ENCODE results near the gene SKAP1. TPM values are rescaled to one million over a fixed set of nuclear protein-coding genes. Genes with fewer than 3 reads are reported as not detected.
"Not testable (repeated sequence)": the region's sequence is repeated elsewhere in the genome, so short reads cannot be mapped to it uniquely, and the experiment has no call there.

SKAP1 gene
- polyA plus RNA-seq, 1 donor from 2014 or later, result 11.5 TPM

DNA sequence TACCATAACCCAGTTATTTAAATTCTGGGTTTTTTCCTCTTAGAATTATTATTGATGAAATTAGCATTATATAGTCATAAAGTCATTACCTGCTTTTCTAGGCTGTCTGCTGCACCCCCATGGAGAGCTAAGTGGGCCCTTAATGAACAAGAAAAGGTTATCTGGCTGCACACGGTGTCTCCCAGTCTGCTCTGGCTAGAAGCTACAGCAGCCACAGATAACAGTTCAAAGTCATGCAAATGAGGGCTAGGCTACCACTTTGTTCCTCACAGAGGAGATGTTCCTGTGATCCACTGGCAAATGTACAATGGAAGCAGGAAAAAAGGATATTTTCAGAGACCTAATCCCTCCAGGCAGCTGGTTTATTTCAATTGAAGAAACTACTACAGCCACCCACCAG, 210.4 kb downstream of the SKAP1 start:
- Mint-ChIP-seq H3K9me3 (no peaks in the 10 kb centered on the region), H3K4me1 (no peaks in the 10 kb centered on the region), H3K4me3 (no peak overlapping the region), H3K36me3 (no peaks in the 10 kb centered on the region), H3K27ac (no peak overlapping the region), H3K27me3 (peaks cover 2% of the 10 kb centered on the region)

DNA sequence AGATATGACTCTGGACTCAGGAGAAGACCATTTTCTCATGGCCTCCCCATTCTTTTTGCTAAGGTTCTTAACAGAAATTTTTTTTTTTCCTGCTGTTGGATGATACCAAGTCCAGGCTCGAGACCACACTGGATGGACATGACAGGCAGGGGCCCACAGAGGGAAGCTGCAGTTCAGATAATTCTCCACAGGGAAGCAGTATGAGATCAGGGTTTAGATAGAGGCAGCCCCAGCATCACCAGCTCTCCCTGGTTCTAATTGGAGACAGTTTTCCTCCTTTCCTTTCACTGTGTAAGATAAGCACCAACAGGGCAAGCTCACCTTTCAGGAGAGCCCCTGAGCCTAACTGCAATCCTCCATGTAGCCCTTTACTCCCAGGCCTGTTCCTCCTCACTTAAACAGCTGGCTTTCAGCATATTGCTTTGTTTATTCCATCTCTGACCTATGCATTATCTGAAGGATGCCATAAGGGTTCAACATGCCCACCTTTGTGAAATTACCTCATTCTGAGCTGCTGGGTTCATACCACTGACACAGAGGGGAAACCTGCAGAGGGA, 214.4 kb downstream of the SKAP1 start:
- Mint-ChIP-seq H3K9me3 (no peaks in the 10 kb centered on the region), H3K4me3 (no peak overlapping the region), H3K36me3 (no peaks in the 10 kb centered on the region), H3K27me3 (peaks cover 2% of the 10 kb centered on the region), H3K4me1 (no peaks in the 10 kb centered on the region), H3K27ac (peak overlapping the region in 1 of 3 donors; percentile 34)

DNA sequence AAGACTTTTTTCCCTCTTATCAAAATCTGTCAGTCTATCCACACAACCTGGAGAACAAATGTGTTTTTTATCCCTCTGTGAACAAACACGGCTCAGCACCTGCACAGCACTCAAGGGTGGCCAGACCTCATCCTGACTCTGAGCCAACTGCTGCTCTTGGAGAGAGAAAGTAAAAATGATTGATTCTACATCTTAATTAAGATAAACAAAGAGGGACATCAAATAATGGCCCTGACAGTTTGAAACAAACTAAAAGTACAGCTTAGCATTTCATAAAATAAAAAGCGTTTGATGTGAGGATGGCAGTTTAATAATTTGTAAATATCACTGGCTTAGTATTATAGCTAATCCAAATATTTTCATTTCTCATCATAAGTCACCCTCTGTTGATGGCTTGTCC, 216.2 kb downstream of the SKAP1 start:
- no peak overlapping the region for H3K27ac Mint-ChIP-seq
- no peaks in the 10 kb centered on the region for H3K36me3 Mint-ChIP-seq
- no peaks in the 10 kb centered on the region for H3K4me1 Mint-ChIP-seq
- no peak overlapping the region for H3K4me3 Mint-ChIP-seq
- peaks cover 5% of the 10 kb centered on the region for H3K27me3 Mint-ChIP-seq
- H3K9me3 Mint-ChIP-seq, result no peaks in the 10 kb centered on the region

DNA sequence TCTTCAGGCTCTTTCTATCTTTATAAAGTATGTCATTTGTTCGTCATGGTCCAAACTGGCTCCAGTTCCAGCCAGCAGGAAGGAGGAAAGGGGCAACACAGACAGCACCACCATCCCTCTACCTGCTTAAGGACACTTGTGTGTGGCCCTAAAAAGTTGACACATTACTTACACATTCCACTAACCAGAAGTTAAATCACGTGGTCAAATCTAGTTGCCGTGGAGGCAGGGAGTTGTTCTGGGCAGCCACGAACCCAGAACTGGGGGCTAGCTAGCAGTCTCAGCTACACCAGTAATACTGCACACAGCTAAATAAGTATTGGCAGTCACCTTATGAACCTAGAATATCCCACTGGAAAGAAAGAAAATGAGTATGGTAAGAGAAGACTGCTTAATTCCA, 218.2 kb downstream of the SKAP1 start:
- peaks cover 5% of the 10 kb centered on the region for H3K27me3 Mint-ChIP-seq
- no peak overlapping the region for H3K4me3 Mint-ChIP-seq
- no peak overlapping the region for H3K27ac Mint-ChIP-seq
- no peaks in the 10 kb centered on the region for H3K9me3 Mint-ChIP-seq
- H3K4me1 Mint-ChIP-seq, result no peaks in the 10 kb centered on the region
- peaks cover 1% of the 10 kb centered on the region for H3K36me3 Mint-ChIP-seq

DNA sequence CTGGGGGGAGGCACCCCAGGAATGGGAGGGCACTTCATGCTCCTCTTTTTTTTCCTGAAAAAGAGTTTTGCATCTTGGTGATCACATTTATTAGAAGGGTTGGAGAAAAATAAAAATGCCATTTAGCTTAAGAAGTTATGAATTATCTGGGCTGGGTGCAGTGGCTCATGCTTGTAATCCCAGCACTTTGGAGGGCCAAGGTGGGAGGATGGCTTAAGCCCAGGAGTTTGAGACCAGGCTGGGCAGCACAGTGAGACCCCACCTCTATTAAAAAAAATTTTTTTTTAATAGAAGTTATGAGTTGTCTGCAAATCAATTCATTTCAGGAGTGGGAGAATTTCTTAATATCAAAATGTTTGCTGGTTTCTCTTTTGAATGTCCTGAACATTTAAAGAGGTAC, 219.0 kb downstream of the SKAP1 start:
- Mint-ChIP-seq H3K36me3 (peaks cover 1% of the 10 kb centered on the region), H3K27ac (no peak overlapping the region), H3K4me1 (no peaks in the 10 kb centered on the region), H3K27me3 (peaks cover 5% of the 10 kb centered on the region), H3K9me3 (no peaks in the 10 kb centered on the region), H3K4me3 (no peak overlapping the region)

DNA sequence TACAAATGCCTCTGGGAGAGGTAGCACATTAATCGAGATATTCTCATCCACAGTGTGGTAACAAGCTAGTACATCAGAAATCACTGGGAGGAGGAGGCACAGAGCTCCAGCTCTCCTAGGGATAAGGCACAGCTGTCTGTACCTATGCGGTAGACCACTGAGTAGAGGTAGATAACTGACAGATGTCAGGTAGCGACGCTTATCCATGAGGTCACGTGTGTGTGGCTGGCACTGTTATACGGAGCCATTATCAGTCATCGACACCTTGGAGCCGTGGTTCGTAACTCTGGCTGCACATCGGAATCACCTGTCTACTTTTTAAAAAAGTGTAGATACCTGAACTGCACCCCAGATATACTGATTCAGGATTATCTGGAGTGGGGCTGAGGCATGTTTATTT, 220.0 kb downstream of the SKAP1 start:
- no peaks in the 10 kb centered on the region for H3K4me1 Mint-ChIP-seq
- no peak overlapping the region for H3K27ac Mint-ChIP-seq
- peaks cover 5% of the 10 kb centered on the region for H3K27me3 Mint-ChIP-seq
- H3K4me3 Mint-ChIP-seq, result no peak overlapping the region
- H3K36me3 Mint-ChIP-seq, result peaks cover 1% of the 10 kb centered on the region
- no peaks in the 10 kb centered on the region for H3K9me3 Mint-ChIP-seq

DNA sequence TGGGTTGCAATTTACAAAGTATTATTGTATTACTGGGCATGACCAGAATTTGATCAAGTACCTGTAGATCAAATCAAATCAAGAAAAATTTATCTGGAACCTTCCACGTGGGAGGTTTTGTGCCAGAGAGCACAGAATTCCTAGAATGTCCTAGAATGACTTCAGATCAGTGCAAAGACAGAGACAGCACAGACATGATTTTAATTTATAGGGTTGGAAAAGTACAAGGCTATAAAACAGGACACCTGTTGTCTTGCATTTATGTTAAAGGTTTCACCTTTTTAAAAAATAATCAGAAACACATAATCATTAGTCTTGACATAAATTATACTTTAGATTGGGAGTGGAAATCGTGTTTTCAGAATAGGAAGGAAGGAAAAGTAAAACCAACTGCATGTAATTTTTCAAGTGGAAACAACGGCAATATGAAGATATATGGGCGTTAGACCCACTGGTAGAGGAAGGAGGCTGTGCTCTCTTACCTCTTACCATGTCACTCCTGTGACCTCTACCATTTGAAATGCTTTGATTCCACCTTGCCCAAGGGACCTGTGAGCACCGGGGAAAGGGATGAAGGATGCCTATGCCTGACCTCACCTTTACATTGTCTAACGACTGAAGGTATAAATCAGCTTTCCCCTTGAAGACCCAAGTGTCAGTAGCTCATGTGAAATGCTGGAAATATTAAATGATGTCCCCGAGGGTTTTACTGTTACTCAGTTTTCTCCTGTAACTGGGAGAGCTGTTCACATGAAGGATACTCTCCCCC, 222.1 kb downstream of the SKAP1 start:
- Mint-ChIP-seq H3K4me1 (no peaks in the 10 kb centered on the region), H3K27me3 (peaks cover 5% of the 10 kb centered on the region), H3K27ac (no peak overlapping the region), H3K4me3 (no peak overlapping the region), H3K9me3 (no peaks in the 10 kb centered on the region), H3K36me3 (peaks cover 1% of the 10 kb centered on the region)

DNA sequence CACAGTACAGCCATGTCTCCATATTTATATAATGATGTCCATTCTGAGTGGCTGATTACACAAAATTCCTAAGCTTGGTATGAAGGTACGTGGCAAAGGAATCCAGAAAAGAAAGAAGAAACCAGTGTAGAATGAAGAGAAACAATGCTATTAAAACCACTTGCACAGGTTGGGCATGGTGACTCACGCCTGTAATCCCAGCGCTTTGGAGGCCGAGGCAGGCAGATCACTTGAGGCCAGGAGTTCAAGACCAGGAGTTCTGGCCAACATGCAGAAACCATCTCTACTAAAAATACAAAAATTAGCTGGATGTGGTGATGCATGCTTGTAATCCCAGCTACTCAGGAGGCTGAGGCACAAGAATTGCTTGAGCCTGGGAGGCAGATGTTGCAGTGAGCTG, 223.0 kb downstream of the SKAP1 start:
- not testable (repeated sequence) for H3K4me3 Mint-ChIP-seq, H3K9me3 Mint-ChIP-seq, H3K27ac Mint-ChIP-seq, H3K36me3 Mint-ChIP-seq, H3K4me1 Mint-ChIP-seq, H3K27me3 Mint-ChIP-seq

DNA sequence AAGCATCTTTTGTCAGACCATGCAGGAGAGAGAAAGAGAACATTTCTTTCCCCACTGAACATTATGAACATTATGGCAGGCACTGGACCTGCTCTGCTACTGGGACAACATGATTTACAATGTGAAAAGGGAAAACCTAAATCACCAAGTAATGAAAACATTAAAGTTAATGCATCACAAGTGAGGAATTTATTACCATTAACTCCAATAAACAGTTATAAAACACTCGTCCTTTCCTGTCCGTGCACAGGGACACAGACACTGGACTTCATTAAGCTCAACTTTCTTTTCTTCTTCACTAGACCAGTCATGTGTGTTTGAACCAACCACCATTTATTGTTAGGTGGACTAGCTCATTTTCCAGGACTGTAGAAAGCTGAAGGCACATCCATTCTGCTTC, 227.1 kb downstream of the SKAP1 start:
- Mint-ChIP-seq H3K27ac (no peak overlapping the region), H3K9me3 (no peaks in the 10 kb centered on the region), H3K4me1 (peaks cover 0 to 7% (median 5%) of the 10 kb centered on the region in 3 donors), H3K27me3 (peaks cover 5% of the 10 kb centered on the region), H3K4me3 (no peak overlapping the region), H3K36me3 (peaks cover 1% of the 10 kb centered on the region)

DNA sequence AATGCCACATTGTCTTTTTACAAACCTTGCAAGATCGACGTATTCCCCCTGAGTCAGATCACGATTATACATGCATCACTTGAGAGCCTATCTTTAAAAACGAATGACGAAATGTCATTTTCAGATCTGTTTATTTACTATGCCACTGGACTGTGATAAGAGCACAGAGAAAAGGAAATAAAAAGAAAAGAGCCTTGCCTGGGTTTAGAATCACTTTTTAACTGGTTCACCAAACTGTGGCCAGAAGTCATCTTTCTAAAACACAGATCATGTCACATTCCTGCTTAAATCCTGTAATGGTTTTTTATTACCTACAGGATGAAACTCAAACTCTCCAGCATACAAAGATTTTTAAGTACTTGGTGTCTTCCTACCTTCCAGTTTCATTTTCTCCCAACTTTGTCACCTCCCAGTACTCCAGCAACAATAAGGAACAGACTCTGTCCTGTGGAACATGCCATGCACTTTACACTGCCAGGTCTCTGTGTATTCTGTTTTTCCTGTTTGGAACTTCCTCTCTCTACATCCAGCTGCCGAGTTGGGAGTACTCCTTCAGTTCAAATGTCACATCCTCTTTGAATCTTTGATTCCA, 231.0 kb downstream of the SKAP1 start:
- no peak overlapping the region for H3K4me3 Mint-ChIP-seq
- no peak overlapping the region for H3K27ac Mint-ChIP-seq
- H3K27me3 Mint-ChIP-seq, result peaks cover 12% of the 10 kb centered on the region
- H3K9me3 Mint-ChIP-seq, result no peaks in the 10 kb centered on the region
- H3K4me1 Mint-ChIP-seq, result peaks cover 0 to 10% (median 5%) of the 10 kb centered on the region in 3 donors
- no peaks in the 10 kb centered on the region for H3K36me3 Mint-ChIP-seq

DNA sequence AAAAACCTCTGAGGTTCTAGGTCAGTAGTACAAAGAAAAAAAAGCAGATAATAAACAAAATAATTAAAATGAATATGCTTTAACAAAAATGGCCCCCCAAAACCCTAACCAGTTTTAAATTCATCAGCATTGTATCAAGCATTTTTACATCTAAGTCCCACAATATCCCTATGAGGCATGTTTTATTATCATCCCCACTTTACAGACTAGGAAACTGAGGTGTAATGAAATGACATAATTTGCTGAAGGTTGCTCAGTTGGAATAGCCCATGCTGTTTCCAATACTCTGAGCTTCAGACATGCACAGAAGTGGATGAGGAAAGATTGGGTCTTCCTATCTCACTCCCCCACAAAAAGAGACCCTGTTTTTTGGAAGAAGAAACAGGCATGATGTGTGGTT, 234.1 kb downstream of the SKAP1 start:
- Mint-ChIP-seq H3K27ac (no peak overlapping the region), H3K36me3 (no peaks in the 10 kb centered on the region), H3K4me1 (peaks cover 0 to 10% (median 5%) of the 10 kb centered on the region in 3 donors), H3K27me3 (peaks cover 12% of the 10 kb centered on the region), H3K9me3 (no peaks in the 10 kb centered on the region), H3K4me3 (no peak overlapping the region)

DNA sequence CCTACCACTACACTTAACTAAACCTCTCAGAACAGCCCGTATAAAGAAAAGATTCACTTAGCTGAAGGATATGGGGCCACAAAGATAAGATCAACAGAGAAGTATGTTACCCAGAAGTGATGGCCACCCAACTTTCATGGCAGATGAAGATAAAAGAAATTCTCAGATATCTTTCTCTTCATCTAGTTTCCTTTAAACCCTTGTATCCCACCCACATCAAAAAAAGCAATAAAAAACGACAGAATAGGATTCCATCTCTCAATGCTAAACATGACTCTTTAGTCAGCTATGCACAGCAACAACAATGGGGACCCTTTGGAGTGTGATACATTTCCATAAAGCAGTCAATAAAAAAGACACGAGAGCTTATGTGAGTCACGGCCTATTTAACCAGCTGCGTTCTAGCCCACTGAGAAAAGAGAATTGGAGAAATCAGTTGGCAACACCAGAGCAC, 235.9 kb downstream of the SKAP1 start:
- Mint-ChIP-seq H3K9me3 (no peaks in the 10 kb centered on the region), H3K4me3 (no peak overlapping the region), H3K4me1 (peaks cover 0 to 8% (median 2%) of the 10 kb centered on the region in 3 donors), H3K27ac (no peak overlapping the region), H3K36me3 (no peaks in the 10 kb centered on the region), H3K27me3 (peaks cover 8% of the 10 kb centered on the region)

DNA sequence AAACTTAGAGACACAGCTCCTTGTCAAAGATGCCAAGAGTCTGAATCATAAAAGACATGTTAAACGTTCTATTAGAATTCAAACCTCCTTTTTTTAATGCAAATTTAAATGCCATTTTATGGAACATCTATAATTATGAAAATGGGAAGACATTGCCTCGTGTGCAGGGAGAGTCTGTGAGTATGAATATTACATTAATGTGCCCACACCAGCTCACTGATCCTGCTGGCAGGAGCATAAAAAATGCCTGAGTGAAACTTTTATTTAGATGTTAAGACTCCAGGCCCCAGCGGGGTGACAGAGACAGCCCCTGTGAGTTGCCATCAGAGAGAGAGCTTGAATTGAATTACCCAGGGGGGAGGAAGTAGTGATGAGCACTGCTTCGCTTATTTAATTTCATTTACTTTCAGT, 237.7 kb downstream of the SKAP1 start:
- peaks cover 2% of the 10 kb centered on the region for H3K36me3 Mint-ChIP-seq
- no peak overlapping the region for H3K27ac Mint-ChIP-seq
- peaks cover 8% of the 10 kb centered on the region for H3K27me3 Mint-ChIP-seq
- peaks cover 0 to 3% (median 0%) of the 10 kb centered on the region in 3 donors for H3K4me1 Mint-ChIP-seq
- H3K9me3 Mint-ChIP-seq, result no peaks in the 10 kb centered on the region
- no peak overlapping the region for H3K4me3 Mint-ChIP-seq

DNA sequence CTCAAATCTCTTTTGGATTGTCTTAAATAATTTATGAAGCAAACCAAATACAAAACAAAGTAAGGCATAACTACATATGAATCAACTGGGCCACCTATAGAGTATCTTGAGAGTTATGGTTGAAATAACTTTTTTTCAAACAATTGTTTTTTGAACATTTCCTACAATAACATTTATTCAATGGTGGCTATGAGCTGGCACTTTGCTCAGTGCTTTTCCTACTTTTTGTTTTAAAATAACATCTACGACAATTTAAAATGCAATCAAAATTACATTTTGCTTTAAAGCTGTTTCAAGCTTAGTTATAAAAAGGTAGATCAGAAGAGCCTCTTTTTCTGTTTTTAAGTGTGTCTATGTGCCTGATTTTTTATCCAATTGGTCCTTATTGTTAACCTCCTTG, 238.7 kb downstream of the SKAP1 start:
- H3K4me3 Mint-ChIP-seq, result no peak overlapping the region
- no peak overlapping the region for H3K27ac Mint-ChIP-seq
- no peaks in the 10 kb centered on the region for H3K9me3 Mint-ChIP-seq
- peaks cover 8% of the 10 kb centered on the region for H3K27me3 Mint-ChIP-seq
- H3K4me1 Mint-ChIP-seq, result peaks cover 0 to 3% (median 0%) of the 10 kb centered on the region in 3 donors
- H3K36me3 Mint-ChIP-seq, result peaks cover 2% of the 10 kb centered on the region

DNA sequence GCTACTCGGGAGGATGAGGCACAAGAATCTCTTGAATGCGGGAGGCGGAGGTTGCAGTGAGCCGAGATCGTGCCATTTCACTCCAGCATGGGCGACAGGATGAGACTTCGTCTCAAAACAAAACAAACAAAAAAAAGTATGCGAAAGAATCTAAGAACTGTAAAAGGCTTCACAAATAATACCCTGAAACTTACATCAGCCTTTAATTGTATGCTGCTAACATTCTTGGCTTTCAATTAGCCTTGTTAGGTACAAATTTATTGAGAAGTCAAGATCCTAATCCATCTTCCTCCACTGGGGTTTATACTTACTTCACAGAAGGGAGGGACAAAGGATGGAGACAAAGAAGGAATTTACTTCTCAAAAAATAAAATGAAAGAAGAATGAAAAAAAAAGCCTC, 239.1 kb downstream of the SKAP1 start:
- H3K36me3 Mint-ChIP-seq, result peaks cover 2% of the 10 kb centered on the region
- peaks cover 8% of the 10 kb centered on the region for H3K27me3 Mint-ChIP-seq
- no peak overlapping the region for H3K4me3 Mint-ChIP-seq
- no peaks in the 10 kb centered on the region for H3K9me3 Mint-ChIP-seq
- H3K27ac Mint-ChIP-seq, result no peak overlapping the region
- H3K4me1 Mint-ChIP-seq, result peaks cover 0 to 3% (median 0%) of the 10 kb centered on the region in 3 donors
